Upper lobe of left lung (tissue), 4 donors: ENCODE data around the gene ADAP1.

Experiments
- CTCF ChIP-seq, 6 experiments: fragments of 450-650 bp in 4 of 6; fragments of 200-600 bp in 2 of 6; sonication (generic) in 2 of 6; IDR thresholded peaks; one replicate each; pipeline ENCODE4 v1.5.1; 2016 to 2019; ENCODE audit warnings: antibody characterized with exemption in 6 of 6
- POLR2AphosphoS5 ChIP-seq, 2 donors: sonication (generic); formaldehyde crosslinking; IDR thresholded peaks; one replicate each; pipeline ENCODE4 v1.5.1; 2017; ENCODE audit warnings: antibody characterized with exemption in 2 of 2

DNA sequence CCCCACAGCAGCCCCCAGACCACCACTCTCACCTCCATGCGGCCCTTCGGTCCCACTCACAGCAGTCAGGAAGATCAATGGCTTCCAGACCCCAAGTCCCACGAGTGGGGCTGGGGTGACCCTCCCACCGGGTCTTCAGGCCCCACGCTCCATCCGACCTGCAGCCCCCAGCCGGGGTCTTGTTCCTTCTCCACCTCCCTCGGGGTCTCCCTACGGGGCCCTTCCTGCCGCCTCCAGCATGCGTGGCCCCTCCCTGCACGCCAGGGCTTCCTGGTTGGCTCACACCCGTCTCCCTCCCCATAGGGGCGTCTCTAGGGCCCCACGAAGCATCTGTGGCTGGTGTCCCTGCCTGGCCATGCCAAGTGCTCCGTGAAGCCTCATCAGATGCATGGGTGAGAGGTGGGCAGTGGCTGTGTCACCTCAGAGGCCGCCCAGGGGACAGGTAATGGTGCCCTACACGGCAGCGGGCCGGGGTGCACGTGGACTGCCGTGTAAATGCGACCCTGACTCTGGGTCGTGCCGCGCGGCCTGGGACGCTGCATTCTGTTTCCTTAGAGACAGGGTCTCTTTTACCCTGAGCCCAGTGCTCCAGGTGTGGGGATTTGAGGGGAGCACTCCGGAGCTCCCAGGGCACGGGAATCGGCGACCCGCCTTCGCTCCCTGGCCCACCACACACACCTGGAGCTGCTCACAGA, 19.9 kb downstream of the ADAP1 start:
- TF ChIP-seq CTCF (IDR thresholded peaks at IDR 0.05) = no peak
- no peak for TF ChIP-seq POLR2AphosphoS5 (IDR thresholded peaks at IDR 0.05)
